ENCODE data around the gene C3. TPM values are rescaled to one million over a fixed set of nuclear protein-coding genes. Genes with fewer than 3 reads are reported as not detected.
A peak's percentile ranks its signal among the peaks of the same experiment; 100 is the strongest.
"Not testable (repeated sequence)": the region's sequence is repeated elsewhere in the genome, so short reads cannot be mapped to it uniquely, and the experiment has no call there.

C3 gene
- total RNA-seq, 1 donor from 2014 or later: 2,273 TPM

- no peak for DNase-seq (ENCODE audit: low read depth)
These were observed 27.4 kb downstream of the C3 start for GRCh38 chr19:6693056-6693471.

- DNase-seq (ENCODE audit: low read depth): no peak
These were observed 28.4 kb downstream of the C3 start for GRCh38 chr19:6692027-6692426.

GRCh38 chr19:6691342-6691741 lies 29.1 kb downstream of the C3 start:
- DNase-seq (ENCODE audit: low read depth): no peak

- DNase-seq (ENCODE audit: low read depth): no peak
These were observed 30.1 kb downstream of the C3 start for GRCh38 chr19:6690160-6690885.

- DNase-seq (ENCODE audit: low read depth): no peak
These were observed 33.3 kb downstream of the C3 start for GRCh38 chr19:6687114-6687513.

GRCh38 chr19:6686628-6686975 lies 33.8 kb downstream of the C3 start:
- no peak for DNase-seq (ENCODE audit: low read depth)

- DNase-seq (ENCODE audit: low read depth): no peak
These were observed 34.4 kb downstream of the C3 start for GRCh38 chr19:6685962-6686627.

GRCh38 chr19:6685482-6685881 lies 35.0 kb downstream of the C3 start:
- DNase-seq (ENCODE audit: low read depth): no peak

GRCh38 chr19:6683971-6684370 lies 36.5 kb downstream of the C3 start:
- no peak for DNase-seq (ENCODE audit: low read depth)

GRCh38 chr19:6682607-6683128 lies 37.8 kb downstream of the C3 start:
- no peak for DNase-seq (ENCODE audit: low read depth)

GRCh38 chr19:6680141-6680540 lies 40.3 kb downstream of the C3 start:
- DNase-seq (ENCODE audit: low read depth): peak; percentile 56

GRCh38 chr19:6679139-6679538 lies 41.3 kb downstream of the C3 start:
- no peak for DNase-seq (ENCODE audit: low read depth)

- DNase-seq (ENCODE audit: low read depth): no peak
These were observed 41.8 kb downstream of the C3 start for GRCh38 chr19:6678690-6679109.

GRCh38 chr19:6677883-6678689 lies 42.4 kb downstream of the C3 start:
- DNase-seq (ENCODE audit: low read depth): no peak

- DNase-seq (ENCODE audit: low read depth): no peak
These were observed 43.0 kb downstream of the C3 start for GRCh38 chr19:6677495-6677882.

- no peak for DNase-seq (ENCODE audit: low read depth)
These were observed 44.2 kb downstream of the C3 start for GRCh38 chr19:6676288-6676687.

- peak; percentile 70 for DNase-seq (ENCODE audit: low read depth)
These were observed 45.6 kb downstream of the C3 start for GRCh38 chr19:6674868-6675305.

GRCh38 chr19:6674408-6674807 lies 46.0 kb downstream of the C3 start:
- DNase-seq (ENCODE audit: low read depth): not testable (repeated sequence)

GRCh38 chr19:6672693-6673290 lies 47.7 kb downstream of the C3 start:
- DNase-seq (ENCODE audit: low read depth): no peak

GRCh38 chr19:6671960-6672359 lies 48.5 kb downstream of the C3 start:
- no peak for DNase-seq (ENCODE audit: low read depth)

- no peak for DNase-seq (ENCODE audit: low read depth)
These were observed 51.8 kb downstream of the C3 start for GRCh38 chr19:6668691-6669090.

GRCh38 chr19:6667114-6667627 lies 53.3 kb downstream of the C3 start:
- no peak for DNase-seq (ENCODE audit: low read depth)
